ENCODE measurements around the gene TAF15. TPM values are rescaled to one million over a fixed set of nuclear protein-coding genes. Genes with fewer than 3 reads are reported as not detected.

Gene TAF15
- total and polyA plus RNA-seq, 10 of the 15 experiments (the other 5 are each of a cell fraction or from before 2014, with no cell fraction given) = 9.5 to 259 (median 40.4) TPM

- TF ChIP-seq E4F1 (IDR thresholded peaks at IDR 0.05; ENCODE audit: borderline replicate concordance, partially characterized antibody) (no peak), RB1 (IDR thresholded peaks at IDR 0.05; ENCODE audit: borderline replicate concordance) (no peak), IKZF2 (IDR thresholded peaks at IDR 0.05) (no peak), IKZF1 (conservative IDR thresholded peaks at IDR 0.05) (no peak), SMARCA5 (IDR thresholded peaks at IDR 0.05) (no peak), CEBPZ (IDR thresholded peaks at IDR 0.05; ENCODE audit: low read depth, low read length) (no peak), CHD4 (IDR thresholded peaks at IDR 0.05) (no peak)
These were observed 24.4 kb upstream of the TAF15 start (continued) for GRCh38 chr17:35784895-35785294.

GRCh38 chr17:35786941-35787432 lies 22.3 kb upstream of the TAF15 start:
- intact Hi-C loops (cut with micrococcal nuclease; ENCODE audit: unreplicated experiment) (no loop called here), in situ Hi-C loops (cut with MboI) (no loop called here)
- Histone ChIP-seq H3K27ac (ENCODE audit: control insufficient read depth, insufficient read depth) (no peak overlapping the region), H4K20me1 (ENCODE audit: control insufficient read depth, insufficient read depth) (no peaks in the 10 kb centered on the region), H3K9ac (ENCODE audit: control insufficient read depth, insufficient read depth, low read length) (no peak overlapping the region), H3K36me3 (ENCODE audit: control insufficient read depth in 2 of 2, insufficient read depth in 2 of 2, low read length in 1 of 2) (no peaks in the 10 kb centered on the region), H3K9me3 (replicated peaks; ENCODE audit: control insufficient read depth, insufficient read depth, low read length) (no peaks in the 10 kb centered on the region), H3K27me3 (replicated peaks in 1 of 2; ENCODE audit: control insufficient read depth in 2 of 2, insufficient read depth in 2 of 2, low read length in 1 of 2) (peaks cover 2 to 6% of the 10 kb centered on the region in 2 experiments; a peak in 2 of 4 replicates), H3K4me3 (no peak overlapping the region), H3K79me2 (ENCODE audit: control insufficient read depth, insufficient read depth, low read length) (no peaks in the 10 kb centered on the region), H3K4me1 (ENCODE audit: control insufficient read depth, insufficient read depth, low read length) (no peaks in the 10 kb centered on the region), H2AFZ (ENCODE audit: control insufficient read depth, low read depth, low read length) (no peak overlapping the region), H3K4me2 (ENCODE audit: control insufficient read depth, insufficient read depth) (no peak overlapping the region)
- WGBS (ENCODE audit: insufficient coverage, insufficient replicate concordance, low lambda C conversion rate, missing lambda C conversion rate) = 19% methylated on average over 3 of the region's 3 CpGs
- FAIRE-seq (no peak), DNase-seq (ENCODE audit: low read depth, low spot score) (no peak), ATAC-seq (no peak)
- RAD21 ChIA-PET (ENCODE audit: unreplicated experiment) = no interaction called here
- no TSS peak for BruUV-seq (replicated peaks)
- SMC1A ChIA-PET (ENCODE audit: uncharacterized antibody, unreplicated experiment) = no interaction called here
- POLR2A ChIA-PET = interaction anchor here (0.7 kb wide), 1 partner anchor 21 kb away, joined by 4 read pairs; no protein-coding TSS in a partner anchor
- CTCF ChIA-PET = interaction anchor here (1.3 to 2.2 kb wide), 2 partner anchors 22 to 23 kb away, joined by 4 to 7 read pairs; partner anchors contain the start of gene TAF15
- TF ChIP-seq SKIL (IDR thresholded peaks at IDR 0.05; ENCODE audit: low read depth, poor library complexity, severe bottlenecking) (no peak), BMI1 (IDR thresholded peaks at IDR 0.05; ENCODE audit: borderline replicate concordance) (no peak), ZNF24 (IDR thresholded peaks at IDR 0.05) (no peak), E2F8 (IDR thresholded peaks at IDR 0.05; ENCODE audit: low read depth, partially characterized antibody) (no peak)

All from GM12878 (cell line).